ENCODE results near the gene PLCB1.

Gene PLCB1

DNA sequence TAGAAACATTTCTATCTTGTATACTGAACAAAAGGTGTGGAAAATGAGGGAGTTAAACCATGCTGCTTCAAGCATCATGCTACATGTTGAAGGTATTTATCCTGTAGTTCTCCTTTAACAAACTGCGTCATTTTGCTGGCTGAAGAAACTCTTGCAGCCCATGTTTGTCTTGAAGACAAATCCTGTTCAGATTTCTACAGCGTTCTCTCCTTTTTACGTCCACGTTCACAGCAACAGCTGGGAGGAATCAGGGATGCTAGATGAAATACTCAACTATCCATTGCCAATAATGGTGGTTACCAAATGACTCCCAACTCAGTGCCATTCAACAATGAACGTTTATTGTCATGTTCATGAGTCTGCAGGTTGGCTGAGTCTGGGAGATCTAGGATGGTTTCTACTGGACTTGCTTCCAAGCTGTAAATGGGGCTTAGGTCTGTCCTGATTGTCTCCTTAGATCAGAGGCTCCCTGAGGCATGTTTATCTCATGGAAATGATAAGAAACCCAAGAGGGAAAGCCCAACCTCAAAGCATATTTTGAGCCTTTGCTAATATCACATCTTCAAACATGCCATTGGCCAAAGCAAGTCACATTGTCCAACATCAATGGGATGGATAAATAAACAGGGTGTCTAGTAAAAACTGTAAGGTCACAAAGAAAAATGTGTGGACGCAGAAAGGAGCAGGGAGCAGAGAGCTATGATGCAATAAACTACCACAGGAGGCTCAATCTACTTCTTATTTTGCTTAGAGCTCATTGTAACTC, 2.7 kb upstream of the PLCB1 start:
- no peak for DNase-seq (ENCODE audit: low read depth in 2 of 2)

DNA sequence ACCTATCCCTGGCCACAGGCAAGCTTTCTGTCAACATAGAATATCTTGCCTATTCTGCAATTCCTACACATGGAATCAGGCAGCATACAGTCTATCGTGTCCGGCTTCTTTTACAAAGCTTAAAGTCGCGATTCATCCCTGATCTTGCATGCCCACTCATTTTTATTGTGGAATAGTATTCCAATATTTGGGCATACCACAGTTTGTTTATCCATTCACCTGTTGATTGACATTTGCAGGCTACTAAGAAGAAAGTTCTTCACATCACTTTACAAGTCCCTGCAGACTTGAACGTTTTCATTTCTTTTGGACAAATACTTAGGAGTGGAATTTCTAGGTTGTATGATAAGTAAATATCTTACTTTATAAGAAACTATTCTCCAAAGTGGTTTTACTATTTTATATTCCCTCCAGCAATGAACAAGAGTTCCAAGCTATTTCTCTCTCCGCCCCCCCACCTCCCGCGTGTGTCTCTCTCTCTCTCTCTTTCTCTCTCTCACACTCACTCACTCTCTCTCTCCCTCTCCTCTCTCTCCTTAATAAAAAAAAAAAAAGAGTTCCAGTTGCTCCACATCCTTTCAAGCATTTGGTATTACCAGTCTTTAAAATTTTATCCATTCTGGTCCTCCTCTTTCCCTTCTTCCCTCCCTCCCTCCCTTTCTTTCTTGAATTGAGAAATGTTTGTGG, 1.1 kb upstream of the PLCB1 start:
- DNase-seq (ENCODE audit: low read depth in 2 of 2): no peak

DNA sequence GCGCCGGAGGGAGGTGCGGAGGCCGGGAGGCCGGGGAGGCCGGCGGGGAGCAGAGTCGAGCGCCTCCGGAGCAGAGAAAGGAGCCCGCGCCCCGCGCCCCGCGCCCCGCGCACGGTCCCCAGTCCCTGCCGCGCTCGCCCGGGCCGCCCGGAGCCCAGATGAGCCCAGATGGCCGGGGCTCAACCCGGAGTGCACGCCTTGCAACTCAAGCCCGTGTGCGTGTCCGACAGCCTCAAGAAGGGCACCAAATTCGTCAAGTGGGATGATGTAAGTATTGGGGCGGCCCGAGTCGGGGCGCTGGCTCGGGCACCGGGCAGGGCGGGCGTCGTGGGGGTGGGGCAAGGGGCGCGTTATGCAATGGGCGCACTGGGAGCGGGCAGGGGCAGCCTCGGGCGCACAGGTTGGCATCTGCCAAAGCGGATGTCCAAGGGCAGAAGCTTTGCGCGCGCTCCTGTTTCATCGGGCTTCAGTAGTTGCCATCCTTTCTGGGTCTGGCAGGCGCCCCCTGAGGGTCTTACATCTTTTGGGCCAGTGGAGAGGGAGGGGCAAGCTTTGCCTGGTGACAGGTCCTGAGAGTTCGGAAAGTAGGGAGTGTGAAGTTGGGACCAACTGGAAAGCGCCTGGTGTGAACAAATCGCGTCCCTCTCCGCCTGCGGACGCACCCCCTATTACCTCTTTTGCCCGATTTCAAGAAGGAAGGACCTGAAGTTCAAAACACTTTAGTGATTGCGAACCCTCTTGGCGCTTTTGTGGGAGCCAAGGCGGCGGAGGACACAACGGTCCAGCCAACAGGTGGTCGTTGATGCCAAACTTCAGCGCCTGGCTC, 631 bp downstream of the PLCB1 start:
- DNase-seq (ENCODE audit: low read depth in 2 of 2): peak in 1 of 2 donors; percentile 3

DNA sequence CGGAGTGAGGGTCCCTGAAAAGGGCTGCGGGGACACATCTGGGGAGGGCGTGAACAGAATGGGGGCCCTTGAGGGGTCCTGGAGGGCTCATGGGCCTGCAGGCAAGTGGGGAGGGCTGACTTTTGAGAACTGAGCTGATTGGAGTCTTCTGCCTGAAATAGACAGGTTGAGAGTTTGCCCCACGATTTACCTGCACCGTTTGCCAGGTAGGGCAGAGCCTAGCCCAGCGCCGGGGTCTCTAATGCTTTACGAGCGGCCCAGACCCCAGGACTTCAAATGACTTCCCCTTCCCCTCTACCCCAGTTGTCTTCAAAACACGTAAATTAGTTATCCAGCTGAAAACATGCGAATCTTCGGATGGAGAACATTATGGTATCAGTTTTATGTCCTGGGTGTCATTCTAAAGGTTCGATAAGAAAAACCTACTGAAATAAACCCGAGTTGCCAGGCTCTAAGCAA, 1.3 kb downstream of the PLCB1 start:
- DNase-seq (ENCODE audit: low read depth in 2 of 2): no peak

DNA sequence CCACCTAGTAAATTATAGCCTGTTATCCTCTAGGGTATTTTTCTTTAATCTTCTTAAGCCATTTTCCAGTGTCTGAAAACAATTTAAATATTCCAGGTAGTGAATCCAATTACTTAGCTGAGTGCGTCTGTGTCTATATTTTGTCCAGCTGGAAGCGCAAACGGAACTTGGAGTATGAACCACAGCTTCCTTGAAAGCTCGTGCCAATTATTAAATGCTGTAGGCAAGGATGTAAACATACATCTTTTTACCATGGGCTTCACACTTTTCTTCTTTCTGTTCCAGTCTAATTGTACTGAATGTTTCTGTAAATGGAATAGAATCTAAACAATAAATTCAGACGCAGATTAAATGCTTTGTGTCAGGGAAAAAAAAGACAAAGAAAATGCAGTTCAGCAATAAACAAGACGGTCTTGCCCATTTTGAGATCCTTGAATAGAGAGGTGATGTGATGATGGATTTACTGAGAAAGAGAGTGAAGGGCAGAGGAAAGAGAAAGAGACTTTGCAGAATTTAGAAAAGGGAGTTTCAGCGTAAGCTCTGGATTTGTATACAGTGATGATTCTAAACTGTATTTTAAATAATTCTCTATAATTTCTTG, 1.9 kb downstream of the PLCB1 start:
- DNase-seq (ENCODE audit: low read depth in 2 of 2): no peak

DNA sequence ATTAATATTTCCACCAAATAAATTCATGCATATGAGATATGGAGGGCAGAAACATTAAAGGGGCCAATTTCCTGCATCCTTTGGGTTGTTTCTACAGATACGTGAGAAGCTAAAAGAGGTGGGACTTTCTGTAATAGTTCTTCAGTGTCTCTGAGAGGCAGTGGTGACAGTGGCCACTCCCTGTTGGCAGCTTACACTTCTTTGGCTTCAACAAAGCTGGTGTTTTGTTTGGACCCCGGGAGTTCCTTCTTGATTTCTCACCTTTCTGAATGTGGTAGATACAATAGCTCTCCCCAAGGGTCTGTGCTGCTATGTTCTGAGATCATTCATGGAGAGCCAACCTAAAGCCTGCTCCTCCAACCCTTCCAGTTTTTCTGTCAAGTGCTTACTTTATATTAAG, 7.8 kb downstream of the PLCB1 start:
- DNase-seq (ENCODE audit: low read depth in 2 of 2): no peak

DNA sequence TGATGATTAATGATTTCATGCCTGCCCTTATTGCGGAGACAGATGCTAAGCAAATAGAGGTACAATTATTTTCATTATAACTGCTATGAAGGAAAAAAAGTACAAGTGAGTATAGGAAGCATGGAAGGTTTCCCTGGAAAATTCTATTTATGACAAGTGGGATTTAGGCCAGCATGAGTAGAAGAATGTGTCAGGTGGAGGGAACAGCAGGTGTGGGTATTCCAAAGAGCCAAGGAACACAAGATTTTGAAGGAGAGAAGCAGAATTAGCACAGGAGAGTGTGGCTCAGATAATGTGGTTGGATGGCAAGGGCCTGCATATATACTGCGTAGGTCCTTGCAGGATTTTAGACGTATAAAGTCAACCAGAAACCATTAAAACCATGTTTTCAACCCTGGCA, 11.4 kb downstream of the PLCB1 start:
- DNase-seq (ENCODE audit: low read depth in 2 of 2): no peak

DNA sequence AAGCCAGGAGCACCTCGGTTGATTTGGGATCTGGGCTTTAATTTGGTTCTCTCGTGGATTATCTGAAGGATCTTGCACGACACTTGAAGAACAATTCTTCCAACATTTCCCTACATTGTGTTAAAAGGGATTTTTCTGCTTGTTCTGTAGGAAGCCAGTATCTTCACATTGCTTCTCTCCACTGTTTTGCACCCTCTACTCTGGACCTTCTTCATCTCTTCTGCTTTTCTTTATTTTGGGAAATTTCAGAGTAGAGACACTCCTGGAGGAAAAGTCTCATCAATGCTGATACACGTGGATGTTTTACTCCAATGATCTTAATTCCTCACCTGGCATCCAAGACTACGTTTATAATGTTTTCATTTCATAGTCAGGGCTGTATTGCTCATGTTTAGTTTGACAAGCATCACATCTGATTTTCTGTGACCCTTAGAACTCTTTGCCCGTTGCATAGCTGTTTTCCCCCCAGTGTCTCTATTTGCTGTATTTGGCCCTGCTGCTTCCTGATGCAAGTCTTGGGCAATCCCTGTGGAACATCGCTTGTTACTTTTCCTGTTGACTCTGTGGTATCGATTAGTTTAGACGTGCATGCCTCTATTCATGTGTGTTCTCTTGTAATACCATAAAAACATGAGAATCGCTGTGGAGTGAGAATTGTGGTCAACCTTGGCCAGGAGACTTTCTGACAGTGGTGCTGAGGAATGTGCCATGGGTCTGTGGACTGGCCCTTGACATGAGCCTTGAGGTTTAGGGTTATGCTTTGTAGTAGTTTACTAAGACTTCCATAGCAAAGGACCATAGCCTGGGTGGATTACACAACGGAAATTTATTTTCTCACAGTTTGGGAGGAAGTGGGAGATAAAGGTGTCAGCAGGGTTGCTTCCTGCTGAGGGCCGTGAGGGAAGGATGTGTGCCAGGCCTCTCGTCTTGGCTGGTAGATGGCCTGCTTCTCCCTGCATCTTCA, 12.5 kb downstream of the PLCB1 start:
- no peak for DNase-seq (ENCODE audit: low read depth in 2 of 2)

DNA sequence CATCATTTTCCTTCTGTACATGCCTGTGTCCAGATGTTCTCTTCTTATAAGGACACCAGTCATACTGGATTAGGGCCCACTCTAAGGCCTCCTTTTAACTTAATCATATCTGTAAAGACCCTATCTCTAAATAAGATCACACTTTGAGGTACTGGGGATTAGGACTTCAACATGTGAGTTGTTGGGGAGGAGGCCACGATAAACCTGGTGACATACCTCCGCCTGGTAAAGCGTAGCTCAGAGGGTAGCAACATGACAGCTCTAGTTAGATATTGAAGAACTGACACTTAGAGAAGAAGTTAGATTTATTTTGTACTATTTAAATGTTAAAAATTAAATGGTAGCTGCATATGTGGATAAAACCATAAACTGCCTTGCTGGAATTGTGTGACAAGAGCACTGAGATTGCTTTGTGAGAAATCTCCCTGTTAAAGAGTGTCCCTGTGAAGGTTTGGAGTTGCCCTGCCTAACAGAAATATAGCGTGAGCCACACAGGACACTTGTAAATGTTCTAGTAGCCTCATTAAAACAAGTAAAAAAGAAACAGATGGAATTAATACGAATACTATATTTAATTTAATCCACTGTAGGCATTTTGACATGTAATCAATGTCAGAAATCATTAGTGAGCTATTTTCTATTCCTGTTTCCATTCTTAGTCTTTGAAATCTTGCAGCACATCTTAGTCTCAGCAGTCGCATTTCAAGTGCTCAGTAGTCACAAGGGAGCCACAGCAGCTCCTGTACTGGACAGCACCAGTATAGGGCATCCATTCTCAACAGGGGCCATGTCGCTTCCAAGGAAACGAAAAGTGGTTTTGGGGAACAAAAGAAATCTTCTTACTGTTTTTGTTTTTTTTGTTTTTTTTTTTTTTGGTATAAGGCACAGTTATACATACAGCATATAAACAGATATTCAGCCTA, 13.4 kb downstream of the PLCB1 start:
- DNase-seq (ENCODE audit: low read depth in 2 of 2): no peak

DNA sequence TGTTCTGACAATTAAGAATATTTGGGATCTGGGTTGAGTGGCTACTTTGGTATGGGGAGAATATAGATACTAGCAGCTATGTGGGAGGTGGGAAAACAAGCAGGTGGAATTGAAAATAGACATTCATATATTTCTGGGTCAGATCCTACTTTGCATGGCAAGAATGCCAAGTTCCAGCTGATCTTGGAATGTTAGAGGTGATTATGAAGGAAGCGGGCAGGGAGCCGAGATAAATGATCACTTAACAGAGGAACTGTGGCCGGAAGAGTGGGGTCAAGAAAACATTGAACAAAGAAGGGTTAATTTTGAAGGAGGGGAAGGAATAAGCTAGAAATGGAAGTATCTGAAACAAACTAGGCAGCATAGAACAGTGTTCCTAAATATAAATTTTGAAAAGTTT, 15.4 kb downstream of the PLCB1 start:
- no peak for DNase-seq (ENCODE audit: low read depth in 2 of 2)

DNA sequence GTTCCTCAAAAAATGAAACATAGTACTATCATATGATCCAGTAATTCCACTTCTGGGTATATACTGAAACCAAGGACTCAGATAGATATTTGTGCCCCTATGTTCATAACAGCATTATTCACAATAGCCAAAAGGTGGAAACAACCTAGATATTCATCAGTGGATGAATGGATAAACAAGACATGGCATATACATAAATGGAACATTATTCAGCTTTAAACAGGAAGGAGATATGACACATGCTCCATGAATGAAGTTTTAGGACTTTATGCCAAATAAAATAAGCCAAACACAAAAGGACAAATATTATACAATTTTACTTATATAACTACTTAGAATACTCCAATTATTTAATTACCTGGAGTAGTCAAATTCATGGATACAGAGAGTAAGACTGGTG, 16.4 kb downstream of the PLCB1 start:
- DNase-seq (ENCODE audit: low read depth in 2 of 2): no peak

DNA sequence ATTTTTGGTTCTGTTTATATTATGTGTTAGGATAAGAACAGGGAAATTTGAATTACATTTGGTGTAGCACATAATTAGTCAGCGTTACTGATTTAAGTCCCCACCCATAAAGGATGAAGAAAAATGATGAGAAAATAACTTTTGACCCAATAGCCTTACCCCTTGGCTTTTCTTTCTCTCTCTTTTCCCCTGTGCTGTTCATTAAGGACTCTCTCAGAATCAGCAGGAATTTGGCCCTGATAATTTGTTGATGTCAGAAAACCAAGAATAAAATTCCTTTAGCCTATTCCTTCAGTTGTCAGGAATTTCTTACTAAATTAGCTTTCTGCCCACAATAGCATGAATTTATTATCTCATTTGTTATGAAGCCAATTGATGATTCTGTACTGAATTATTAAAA, 18.5 kb downstream of the PLCB1 start:
- DNase-seq (ENCODE audit: low read depth in 2 of 2): no peak

DNA sequence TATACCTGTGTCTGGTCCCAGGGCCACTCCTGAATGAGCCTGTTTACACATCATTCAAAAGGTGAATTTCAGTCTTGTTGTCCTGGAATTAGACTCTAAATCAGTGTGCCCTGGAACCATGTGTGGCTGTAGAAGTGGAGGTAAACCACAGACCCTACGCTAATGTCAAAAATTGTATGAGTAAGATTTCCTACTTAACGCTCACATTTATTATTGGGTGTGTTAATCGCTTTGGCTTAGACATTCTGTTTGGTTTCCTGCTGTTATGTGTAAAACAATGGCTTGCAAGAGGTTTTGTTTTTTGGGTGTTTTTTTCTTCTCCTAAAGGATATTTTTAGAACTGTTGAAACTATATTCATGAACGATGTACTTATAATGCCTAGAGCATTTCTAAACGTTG, 19.3 kb downstream of the PLCB1 start:
- DNase-seq (ENCODE audit: low read depth in 2 of 2): no peak

DNA sequence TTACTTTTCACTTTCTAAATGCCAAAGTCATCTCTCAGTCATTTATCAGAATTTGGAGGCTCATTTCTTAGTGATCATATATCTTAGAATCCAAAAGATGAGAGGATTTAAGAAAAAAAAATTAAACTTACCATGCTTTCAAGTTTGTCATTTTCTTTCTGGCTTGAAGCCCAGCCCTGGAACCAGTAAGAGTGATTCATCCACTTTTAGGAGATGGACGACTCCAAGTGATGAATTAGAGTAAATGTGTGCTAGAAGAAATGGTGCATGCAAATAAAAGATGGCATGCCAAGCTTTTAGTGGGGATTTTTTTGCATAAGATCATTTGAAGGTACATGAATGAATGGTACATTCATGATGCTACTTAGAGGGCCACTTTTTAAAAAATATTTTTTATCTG, 20.1 kb downstream of the PLCB1 start:
- no peak for DNase-seq (ENCODE audit: low read depth in 2 of 2)

DNA sequence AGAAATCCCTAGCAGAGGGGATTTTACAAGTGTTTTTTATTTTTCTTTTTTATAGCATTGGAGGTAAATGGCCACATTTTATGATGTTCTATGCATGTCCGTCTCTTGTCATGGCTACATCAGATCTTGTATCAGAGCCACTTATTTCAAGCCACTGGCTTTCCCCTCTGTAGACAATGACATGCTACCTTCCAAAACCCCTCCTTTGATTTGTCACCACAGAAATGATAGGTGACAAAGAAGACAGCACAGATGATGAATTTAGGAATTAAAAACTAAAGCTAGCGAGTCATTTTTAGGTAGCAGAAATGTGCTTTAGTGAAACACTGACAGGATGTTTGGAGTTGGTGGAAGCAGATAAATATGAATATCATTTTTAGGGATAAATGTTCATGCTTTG, 20.8 kb downstream of the PLCB1 start:
- DNase-seq (ENCODE audit: low read depth in 2 of 2): no peak

DNA sequence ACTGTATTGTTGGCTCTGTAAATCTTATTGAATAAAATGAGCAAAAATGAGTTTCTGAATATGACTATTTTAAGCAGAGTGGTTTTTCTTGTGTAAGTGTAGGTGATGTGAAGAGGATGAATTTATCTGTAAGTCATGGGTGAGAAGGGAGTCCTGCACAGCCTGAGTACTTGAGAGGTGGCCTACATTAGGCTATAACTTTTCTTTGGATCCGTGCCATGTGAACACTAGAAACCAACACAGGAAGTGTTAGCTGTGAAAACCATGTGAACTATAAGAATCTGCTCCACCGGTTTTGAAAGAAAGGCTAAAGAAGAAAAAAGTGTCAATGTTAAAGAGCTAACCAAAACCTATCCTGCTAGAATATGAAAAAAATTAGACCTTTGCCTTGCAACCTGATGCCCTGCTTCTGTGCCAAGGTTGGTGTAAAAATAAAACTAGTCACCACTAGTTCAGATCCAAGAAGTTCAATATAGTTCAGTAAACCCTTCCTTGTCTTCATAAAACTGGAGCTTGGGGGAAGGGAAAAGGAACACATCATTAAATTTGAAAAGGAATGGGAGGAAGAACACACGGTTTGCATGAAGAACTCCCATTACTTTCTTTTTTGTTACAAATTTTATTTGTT, 21.3 kb downstream of the PLCB1 start:
- DNase-seq (ENCODE audit: low read depth in 2 of 2): no peak

DNA sequence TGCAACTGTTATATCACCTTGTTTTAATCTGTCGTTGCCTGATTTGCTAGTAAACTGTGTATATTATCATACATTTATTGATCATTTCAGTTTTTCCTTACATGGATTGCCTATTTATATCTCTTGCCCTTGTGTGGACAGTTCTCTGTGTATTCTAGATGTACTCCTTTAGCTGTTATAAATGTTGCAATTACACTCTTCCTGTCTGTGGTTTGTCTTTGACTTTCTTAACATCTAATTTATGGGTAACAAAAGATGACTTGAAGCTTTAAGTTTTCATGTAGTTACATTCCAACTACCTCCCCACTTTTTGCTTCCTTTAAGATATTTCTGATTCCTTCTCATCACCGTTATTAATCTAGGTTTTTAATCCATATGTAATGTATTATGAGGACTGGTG, 22.6 kb downstream of the PLCB1 start:
- no peak for DNase-seq (ENCODE audit: low read depth in 2 of 2)

DNA sequence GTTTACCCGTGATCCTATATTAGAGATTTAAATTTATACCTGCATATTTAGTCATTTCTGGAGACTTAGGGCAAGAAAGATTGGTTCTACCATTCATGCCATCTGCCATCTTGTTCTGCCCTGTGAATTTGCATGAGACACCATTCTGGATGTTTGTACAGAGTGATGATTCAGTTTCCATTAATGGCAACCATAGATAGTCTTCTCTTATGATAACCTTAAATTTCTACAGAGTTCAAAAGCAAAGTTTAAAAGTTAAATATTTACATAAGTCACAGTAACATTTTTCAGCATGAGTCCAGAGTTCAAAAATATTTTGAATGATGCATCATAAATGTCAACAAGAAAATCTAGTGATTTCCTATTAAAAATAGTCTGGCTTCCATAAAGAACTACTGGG, 23.2 kb downstream of the PLCB1 start:
- DNase-seq (ENCODE audit: low read depth in 2 of 2): no peak

DNA sequence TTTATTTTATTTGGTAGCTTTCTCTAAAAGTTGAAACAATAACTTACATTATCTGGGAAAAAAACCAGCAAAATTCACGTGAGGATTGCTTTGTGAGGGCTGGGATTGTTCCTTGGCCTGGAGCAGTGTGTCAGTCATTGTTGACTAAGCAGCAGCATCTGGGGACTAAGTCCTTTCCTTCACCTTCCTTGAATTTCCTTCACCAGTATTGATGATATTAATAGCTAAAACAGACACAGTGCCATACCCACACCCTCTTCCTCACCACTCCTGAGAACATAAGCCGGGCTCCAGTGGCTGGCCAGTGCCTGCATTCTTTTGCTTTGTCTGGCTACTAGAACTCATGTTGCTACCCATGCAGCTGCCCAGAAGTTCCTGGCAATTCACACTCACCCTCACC, 23.7 kb downstream of the PLCB1 start:
- DNase-seq (ENCODE audit: low read depth in 2 of 2): no peak
